HepG2 (cell line): Measurements from ENCODE around the gene CCL27. TPM values are rescaled to one million over a fixed set of nuclear protein-coding genes. Genes with fewer than 3 reads are reported as not detected.

ENCODE experiments used
- ARHGAP35 ChIP-seq: sonication (generic); formaldehyde crosslinking; IDR thresholded peaks from 2 replicates; pipeline ENCODE4 v1.9.0; 2022; ENCODE audit warnings: mild to moderate bottlenecking, inconsistent platforms, moderate library complexity, missing genetic modification reagents, borderline replicate concordance
- EEA1 ChIP-seq: sonication (generic); formaldehyde crosslinking; IDR thresholded peaks from 2 replicates; pipeline ENCODE4 v1.5.1; 2020; ENCODE audit warnings: mild to moderate bottlenecking, missing genetic modification reagents, borderline replicate concordance
- ERF ChIP-seq: IDR thresholded peaks from 2 replicates; pipeline ENCODE4 v1.6.1; 2018; ENCODE audit warnings: missing biosample characterization, missing genetic modification reagents
- FOXA1 ChIP-seq, 2 experiments: fragments of 450-650 bp in 1 of 2; sonication (generic) in 1 of 2; formaldehyde crosslinking in 1 of 2; IDR thresholded peaks; 2 replicates each; pipeline versions ENCODE4 v1.4.0 to v1.6.1; 2016 to 2020; ENCODE audit warnings: missing genetic modification reagents in 1 of 2
- HDAC1 ChIP-seq: sonication (generic); formaldehyde crosslinking; IDR thresholded peaks from 2 replicates; pipeline ENCODE4 v1.5.1; 2020; ENCODE audit warnings: mild to moderate bottlenecking, missing genetic modification reagents
- HNF4G ChIP-seq, 2 experiments: sonication (generic) in 1 of 2; formaldehyde crosslinking in 1 of 2; IDR thresholded peaks; 2 replicates each; pipeline versions ENCODE4 v1.4.0 to v1.6.1; 2011 to 2020; ENCODE audit warnings: borderline replicate concordance in 2 of 2, low read depth in 2 of 2, mild to moderate bottlenecking in 2 of 2, low read length in 1 of 2, missing genetic modification reagents in 1 of 2, moderate library complexity in 1 of 2
- KDM6A ChIP-seq: IDR thresholded peaks from 2 replicates; pipeline ENCODE4 v1.6.1; 2016; ENCODE audit warnings: low read depth
- KLF12 ChIP-seq: sonication (generic); formaldehyde crosslinking; IDR thresholded peaks from 2 replicates; pipeline ENCODE4 v1.4.0; 2020; ENCODE audit warnings: missing genetic modification reagents, borderline replicate concordance
- NAIF1 ChIP-seq: sonication (generic); formaldehyde crosslinking; IDR thresholded peaks from 2 replicates; pipeline ENCODE4 v1.5.0; 2020; ENCODE audit warnings: mild to moderate bottlenecking, missing genetic modification reagents, borderline replicate concordance
- NBN ChIP-seq: fragments of 450-650 bp; conservative IDR thresholded peaks from 2 replicates; pipeline ENCODE4 v1.6.1; 2017
- POLR2AphosphoS5 ChIP-seq: IDR thresholded peaks from 2 replicates; pipeline ENCODE4 v1.6.1; 2012; ENCODE audit warnings: low read depth, low read length
- PPARG ChIP-seq: conservative IDR thresholded peaks from 2 replicates; pipeline ENCODE4 v1.6.1; 2016; ENCODE audit warnings: missing biosample characterization, missing genetic modification reagents
- PTBP1 ChIP-seq: fragments of 200-400 bp; formaldehyde crosslinking; IDR thresholded peaks from 2 replicates; pipeline ENCODE4 v1.6.1; 2018; ENCODE audit warnings: low read length, low read depth; ENCODE audit not compliant: poor library complexity, severe bottlenecking
- RARA ChIP-seq: IDR thresholded peaks from 2 replicates; pipeline ENCODE4 v1.6.1; 2016; ENCODE audit warnings: missing genetic modification reagents, missing compliant biosample characterization
- RXRB ChIP-seq: IDR thresholded peaks from 2 replicates; pipeline ENCODE4 v1.6.1; 2016; ENCODE audit warnings: borderline replicate concordance, missing genetic modification reagents, missing compliant biosample characterization
- SAFB2 ChIP-seq: sonication (generic); formaldehyde crosslinking; IDR thresholded peaks from 2 replicates; pipeline ENCODE4 v1.5.1; 2020; ENCODE audit warnings: missing genetic modification reagents, low read depth, mild to moderate bottlenecking, borderline replicate concordance
- ZC3H4 ChIP-seq: sonication (generic); formaldehyde crosslinking; IDR thresholded peaks from 2 replicates; pipeline ENCODE4 v1.4.0; 2020; ENCODE audit warnings: missing genetic modification reagents, borderline replicate concordance
- ZNF263 ChIP-seq: sonication (generic); formaldehyde crosslinking; IDR thresholded peaks from 2 replicates; pipeline ENCODE4 v1.4.0; 2020; ENCODE audit warnings: missing genetic modification reagents
- ZNF660 ChIP-seq: sonication (generic); formaldehyde crosslinking; IDR thresholded peaks from 2 replicates; pipeline ENCODE4 v1.5.1; 2020; ENCODE audit warnings: mild to moderate bottlenecking, low read depth, missing genetic modification reagents, borderline replicate concordance
- polyA plus RNA-seq, 8 experiments: library from polyadenylated mRNA; depleted of rRNA in 3 of 8; stranded (reverse) in 7 of 8; unstranded in 1 of 8; fragments of >200 nt; fragmentation: Illumina TruSeq in 4 of 8; extraction: Trizol in 4 of 8; gene quantifications; 2 replicates each; pipeline versions ENCODE4 v1.2.1 to v1.2.3, GENCODE V29; 2011 to 2016; ENCODE audit warnings: low read depth in 4 of 8, missing spikeins in 1 of 8, mixed read lengths in 1 of 8; ENCODE audit not compliant: insufficient read depth in 1 of 8
- total RNA-seq, 5 experiments: library from RNA; depleted of rRNA; stranded (reverse); fragments of >200 nt; fragmentation: Illumina TruSeq; extraction: Trizol; gene quantifications; 2 replicates each; pipeline ENCODE4 v1.2.3, GENCODE V29; 2016; ENCODE audit warnings: low read depth in 1 of 5
- TF ChIP-seq, protein P1 (sequence below): sonication (generic); formaldehyde crosslinking; IDR thresholded peaks from 2 replicates; pipeline ENCODE4 v1.9.0; 2021; ENCODE audit warnings: missing genetic modification reagents, mild to moderate bottlenecking, borderline replicate concordance
- TF ChIP-seq, protein P2 (sequence below): IDR thresholded peaks from 2 replicates; pipeline ENCODE4 v1.6.1; 2012; ENCODE audit warnings: low read depth, low read length, improper control_type of control experiment
- TF ChIP-seq, protein P3 (sequence below): sonication (generic); formaldehyde crosslinking; IDR thresholded peaks from 2 replicates; pipeline ENCODE4 v1.5.0; 2020; ENCODE audit warnings: mild to moderate bottlenecking, missing genetic modification reagents, borderline replicate concordance

The CCL27 gene
- total and polyA plus RNA-seq, 2 of the 13 experiments (the other 11 are each of a cell fraction or from before 2014, with no cell fraction given) = not detected

DNA sequence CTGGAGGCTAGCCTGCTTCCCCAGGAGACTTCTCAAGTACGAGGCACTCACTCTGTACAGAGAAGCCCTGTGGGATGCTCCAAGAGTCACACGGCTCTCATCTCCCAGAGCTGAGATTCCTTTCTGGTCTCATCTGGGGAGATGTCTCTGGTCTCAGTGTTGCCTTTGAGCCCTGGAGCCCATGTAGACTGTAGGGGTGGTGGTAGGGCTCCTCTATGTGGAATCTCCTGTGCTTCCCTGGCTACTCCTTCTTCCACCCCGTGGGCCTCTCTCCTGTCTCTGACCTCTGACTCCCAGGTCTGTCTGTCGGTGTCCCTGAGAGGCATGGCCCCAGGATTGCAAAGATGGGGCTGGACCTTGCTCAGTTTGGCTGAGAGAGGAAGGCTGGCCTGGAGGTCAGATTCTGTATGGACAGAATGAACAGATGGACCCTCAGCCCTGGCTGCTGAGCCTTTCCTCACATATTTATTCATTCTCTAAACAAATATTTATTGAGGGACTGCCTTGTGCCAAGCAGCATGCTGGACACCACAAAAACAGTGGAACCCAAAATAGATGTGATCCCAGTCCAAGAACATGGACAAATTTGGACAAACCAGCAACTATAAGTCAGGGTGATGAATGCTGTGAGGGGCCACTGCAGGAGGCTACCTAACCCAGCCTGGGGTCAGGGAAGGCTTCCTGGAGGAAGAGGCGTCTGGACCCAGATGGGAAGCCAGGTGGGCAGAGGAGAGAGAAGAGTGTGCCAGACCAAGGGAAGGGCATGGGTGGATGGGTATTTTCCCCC is 26.1 kb upstream of the CCL27 start (continued):
- TF ChIP-seq POLR2AphosphoS5 (no peak), KLF12 (CRISPR knock-in tag) (no peak), ZC3H4 (CRISPR knock-in tag) (no peak), FOXA1 (IDR thresholded peaks at IDR 0.05) (no peak), FOXA1 (CRISPR knock-in tag; IDR thresholded peaks at IDR 0.05) (peak; percentile 77), RARA (CRISPR knock-in tag) (peak; percentile 77), ARHGAP35 (no peak), SAFB2 (no peak), HDAC1 (CRISPR knock-in tag) (peak; percentile 88), ERF (0 out of 2 replicates have a peak, but pooled peaks have one; percentile 35), HNF4G (IDR thresholded peaks at IDR 0.05; ENCODE audit: borderline replicate concordance, low read depth, low read length) (peak; percentile 81), HNF4G (CRISPR knock-in tag; IDR thresholded peaks at IDR 0.05; ENCODE audit: borderline replicate concordance, low read depth) (peak; percentile 52; the same call in 1 of the 2 replicates), ZNF263 (CRISPR knock-in tag) (no peak), EEA1 (CRISPR knock-in tag) (no peak), ZNF660 (CRISPR knock-in tag) (no peak), RXRB (peak; percentile 73), KDM6A (CRISPR knock-in tag) (peak; percentile 95), NAIF1 (CRISPR knock-in tag) (no peak), PPARG (CRISPR knock-in tag) (peak; percentile 62), PTBP1 (no peak), NBN (no peak)
- TF ChIP-seq, protein P1, sequence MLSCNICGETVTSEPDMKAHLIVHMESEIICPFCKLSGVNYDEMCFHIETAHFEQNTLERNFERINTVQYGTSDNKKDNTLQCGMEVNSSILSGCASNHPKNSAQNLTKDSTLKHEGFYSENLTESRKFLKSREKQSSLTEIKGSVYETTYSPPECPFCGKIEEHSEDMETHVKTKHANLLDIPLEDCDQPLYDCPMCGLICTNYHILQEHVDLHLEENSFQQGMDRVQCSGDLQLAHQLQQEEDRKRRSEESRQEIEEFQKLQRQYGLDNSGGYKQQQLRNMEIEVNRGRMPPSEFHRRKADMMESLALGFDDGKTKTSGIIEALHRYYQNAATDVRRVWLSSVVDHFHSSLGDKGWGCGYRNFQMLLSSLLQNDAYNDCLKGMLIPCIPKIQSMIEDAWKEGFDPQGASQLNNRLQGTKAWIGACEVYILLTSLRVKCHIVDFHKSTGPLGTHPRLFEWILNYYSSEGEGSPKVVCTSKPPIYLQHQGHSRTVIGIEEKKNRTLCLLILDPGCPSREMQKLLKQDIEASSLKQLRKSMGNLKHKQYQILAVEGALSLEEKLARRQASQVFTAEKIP (CRISPR knock-in tag) = no peak
- TF ChIP-seq, protein P2, sequence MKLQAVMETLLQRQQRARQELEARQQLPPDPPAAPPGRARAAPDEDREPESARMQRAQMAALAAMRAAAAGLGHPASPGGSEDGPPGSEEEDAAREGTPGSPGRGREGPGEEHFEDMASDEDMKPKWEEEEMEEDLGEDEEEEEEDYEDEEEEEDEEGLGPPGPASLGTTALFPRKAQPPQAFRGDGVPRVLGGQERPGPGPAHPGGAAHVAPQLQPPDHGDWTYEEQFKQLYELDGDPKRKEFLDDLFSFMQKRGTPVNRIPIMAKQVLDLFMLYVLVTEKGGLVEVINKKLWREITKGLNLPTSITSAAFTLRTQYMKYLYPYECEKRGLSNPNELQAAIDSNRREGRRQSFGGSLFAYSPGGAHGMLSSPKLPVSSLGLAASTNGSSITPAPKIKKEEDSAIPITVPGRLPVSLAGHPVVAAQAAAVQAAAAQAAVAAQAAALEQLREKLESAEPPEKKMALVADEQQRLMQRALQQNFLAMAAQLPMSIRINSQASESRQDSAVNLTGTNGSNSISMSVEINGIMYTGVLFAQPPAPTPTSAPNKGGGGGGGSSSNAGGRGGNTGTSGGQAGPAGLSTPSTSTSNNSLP = peak; percentile 40; the same call in 1 of the 2 replicates
- TF ChIP-seq, protein P3, sequence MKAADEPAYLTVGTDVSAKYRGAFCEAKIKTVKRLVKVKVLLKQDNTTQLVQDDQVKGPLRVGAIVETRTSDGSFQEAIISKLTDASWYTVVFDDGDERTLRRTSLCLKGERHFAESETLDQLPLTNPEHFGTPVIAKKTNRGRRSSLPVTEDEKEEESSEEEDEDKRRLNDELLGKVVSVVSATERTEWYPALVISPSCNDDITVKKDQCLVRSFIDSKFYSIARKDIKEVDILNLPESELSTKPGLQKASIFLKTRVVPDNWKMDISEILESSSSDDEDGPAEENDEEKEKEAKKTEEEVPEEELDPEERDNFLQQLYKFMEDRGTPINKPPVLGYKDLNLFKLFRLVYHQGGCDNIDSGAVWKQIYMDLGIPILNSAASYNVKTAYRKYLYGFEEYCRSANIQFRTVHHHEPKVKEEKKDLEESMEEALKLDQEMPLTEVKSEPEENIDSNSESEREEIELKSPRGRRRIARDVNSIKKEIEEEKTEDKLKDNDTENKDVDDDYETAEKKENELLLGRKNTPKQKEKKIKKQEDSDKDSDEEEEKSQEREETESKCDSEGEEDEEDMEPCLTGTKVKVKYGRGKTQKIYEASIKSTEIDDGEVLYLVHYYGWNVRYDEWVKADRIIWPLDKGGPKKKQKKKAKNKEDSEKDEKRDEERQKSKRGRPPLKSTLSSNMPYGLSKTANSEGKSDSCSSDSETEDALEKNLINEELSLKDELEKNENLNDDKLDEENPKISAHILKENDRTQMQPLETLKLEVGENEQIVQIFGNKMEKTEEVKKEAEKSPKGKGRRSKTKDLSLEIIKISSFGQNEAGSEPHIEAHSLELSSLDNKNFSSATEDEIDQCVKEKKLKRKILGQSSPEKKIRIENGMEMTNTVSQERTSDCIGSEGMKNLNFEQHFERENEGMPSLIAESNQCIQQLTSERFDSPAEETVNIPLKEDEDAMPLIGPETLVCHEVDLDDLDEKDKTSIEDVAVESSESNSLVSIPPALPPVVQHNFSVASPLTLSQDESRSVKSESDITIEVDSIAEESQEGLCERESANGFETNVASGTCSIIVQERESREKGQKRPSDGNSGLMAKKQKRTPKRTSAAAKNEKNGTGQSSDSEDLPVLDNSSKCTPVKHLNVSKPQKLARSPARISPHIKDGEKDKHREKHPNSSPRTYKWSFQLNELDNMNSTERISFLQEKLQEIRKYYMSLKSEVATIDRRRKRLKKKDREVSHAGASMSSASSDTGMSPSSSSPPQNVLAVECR (CRISPR knock-in tag) = peak; percentile 46; the same call in 1 of the 2 replicates
